HepG2 (cell line): ENCODE data around the gene ANGPTL2. TPM values are rescaled to one million over a fixed set of nuclear protein-coding genes. Genes with fewer than 3 reads are reported as not detected.
A peak's percentile ranks its signal among the peaks of the same experiment; 100 is the strongest.

Experiments used
- AHR ChIP-seq: IDR thresholded peaks from 2 replicates; pipeline ENCODE4 v1.6.1; 2018; ENCODE audit warnings: missing genetic modification reagents, missing compliant biosample characterization
- ATF7-NPFF ChIP-seq: sonication (generic); formaldehyde crosslinking; IDR thresholded peaks from 2 replicates; pipeline ENCODE4 v1.8.1; 2023; ENCODE audit warnings: mild to moderate bottlenecking, low read depth, missing genetic modification reagents, moderate library complexity
- GATAD2A ChIP-seq: IDR thresholded peaks from 2 replicates; pipeline ENCODE4 v1.6.1; 2016
- KLF13 ChIP-seq: sonication (generic); formaldehyde crosslinking; IDR thresholded peaks from 2 replicates; pipeline ENCODE4 v1.4.0; 2020; ENCODE audit warnings: mild to moderate bottlenecking, missing genetic modification reagents
- MIER3 ChIP-seq: IDR thresholded peaks from 2 replicates; pipeline ENCODE4 v1.6.1; 2016; ENCODE audit warnings: missing compliant biosample characterization, borderline replicate concordance
- NR1H2 ChIP-seq: sonication (generic); formaldehyde crosslinking; IDR thresholded peaks from 2 replicates; pipeline ENCODE4 v1.8.1; 2022; ENCODE audit warnings: low read depth, missing genetic modification reagents, borderline replicate concordance
- PHF8 ChIP-seq: sonication (generic); formaldehyde crosslinking; IDR thresholded peaks from 2 replicates; pipeline ENCODE4 v1.5.0; 2020; ENCODE audit warnings: missing genetic modification reagents
- RARA ChIP-seq: IDR thresholded peaks from 2 replicates; pipeline ENCODE4 v1.6.1; 2016; ENCODE audit warnings: missing genetic modification reagents, missing compliant biosample characterization
- RFXAP ChIP-seq: sonication (generic); formaldehyde crosslinking; IDR thresholded peaks from 2 replicates; pipeline ENCODE4 v1.4.0; 2020; ENCODE audit warnings: missing genetic modification reagents, borderline replicate concordance
- ZNF138 ChIP-seq: sonication (generic); formaldehyde crosslinking; IDR thresholded peaks from 2 replicates; pipeline ENCODE4 v1.5.0; 2020; ENCODE audit warnings: mild to moderate bottlenecking, low read depth, missing genetic modification reagents
- ZNF576 ChIP-seq: sonication (generic); formaldehyde crosslinking; IDR thresholded peaks from 2 replicates; pipeline ENCODE4 v1.4.0; 2020; ENCODE audit warnings: mild to moderate bottlenecking, missing genetic modification reagents
- ZNF629 ChIP-seq: sonication (generic); formaldehyde crosslinking; conservative IDR thresholded peaks from 2 replicates; pipeline ENCODE4 v1.5.0; 2020; ENCODE audit warnings: missing genetic modification reagents
- polyA plus RNA-seq, 8 experiments: library from polyadenylated mRNA; depleted of rRNA in 3 of 8; stranded (reverse) in 7 of 8; unstranded in 1 of 8; fragments of >200 nt; fragmentation: Illumina TruSeq in 4 of 8; extraction: Trizol in 4 of 8; gene quantifications; 2 replicates each; pipeline versions ENCODE4 v1.2.1 to v1.2.3, GENCODE V29; 2011 to 2016; ENCODE audit warnings: low read depth in 4 of 8, missing spikeins in 1 of 8, mixed read lengths in 1 of 8; ENCODE audit not compliant: insufficient read depth in 1 of 8
- total RNA-seq, 5 experiments: library from RNA; depleted of rRNA; stranded (reverse); fragments of >200 nt; fragmentation: Illumina TruSeq; extraction: Trizol; gene quantifications; 2 replicates each; pipeline ENCODE4 v1.2.3, GENCODE V29; 2016; ENCODE audit warnings: low read depth in 1 of 5
- TF ChIP-seq, protein P1 (sequence below): sonication (generic); formaldehyde crosslinking; IDR thresholded peaks from 2 replicates; pipeline ENCODE4 v1.4.0; 2020; ENCODE audit warnings: missing genetic modification reagents, mild to moderate bottlenecking, borderline replicate concordance
- TF ChIP-seq, protein P2 (sequence below): sonication (generic); formaldehyde crosslinking; IDR thresholded peaks from 2 replicates; pipeline ENCODE4 v1.8.1; 2023; ENCODE audit warnings: missing genetic modification reagents, inconsistent platforms, borderline replicate concordance
- TF ChIP-seq, protein P3 (sequence below): sonication (generic); formaldehyde crosslinking; IDR thresholded peaks from 2 replicates; pipeline ENCODE4 v1.9.0; 2021; ENCODE audit warnings: missing genetic modification reagents, borderline replicate concordance
- TF ChIP-seq, protein P4 (sequence below): sonication (generic); formaldehyde crosslinking; IDR thresholded peaks from 2 replicates; pipeline ENCODE4 v1.4.0; 2020; ENCODE audit warnings: missing genetic modification reagents
- TF ChIP-seq, protein P5 (sequence below): IDR thresholded peaks from 2 replicates; pipeline ENCODE4 v1.6.1; 2016; ENCODE audit warnings: low read depth, missing genetic modification reagents, missing compliant biosample characterization

Gene ANGPTL2
- total and polyA plus RNA-seq, 2 of the 13 experiments (the other 11 are each of a cell fraction or from before 2014, with no cell fraction given): 0.91 to 21.0 TPM

DNA sequence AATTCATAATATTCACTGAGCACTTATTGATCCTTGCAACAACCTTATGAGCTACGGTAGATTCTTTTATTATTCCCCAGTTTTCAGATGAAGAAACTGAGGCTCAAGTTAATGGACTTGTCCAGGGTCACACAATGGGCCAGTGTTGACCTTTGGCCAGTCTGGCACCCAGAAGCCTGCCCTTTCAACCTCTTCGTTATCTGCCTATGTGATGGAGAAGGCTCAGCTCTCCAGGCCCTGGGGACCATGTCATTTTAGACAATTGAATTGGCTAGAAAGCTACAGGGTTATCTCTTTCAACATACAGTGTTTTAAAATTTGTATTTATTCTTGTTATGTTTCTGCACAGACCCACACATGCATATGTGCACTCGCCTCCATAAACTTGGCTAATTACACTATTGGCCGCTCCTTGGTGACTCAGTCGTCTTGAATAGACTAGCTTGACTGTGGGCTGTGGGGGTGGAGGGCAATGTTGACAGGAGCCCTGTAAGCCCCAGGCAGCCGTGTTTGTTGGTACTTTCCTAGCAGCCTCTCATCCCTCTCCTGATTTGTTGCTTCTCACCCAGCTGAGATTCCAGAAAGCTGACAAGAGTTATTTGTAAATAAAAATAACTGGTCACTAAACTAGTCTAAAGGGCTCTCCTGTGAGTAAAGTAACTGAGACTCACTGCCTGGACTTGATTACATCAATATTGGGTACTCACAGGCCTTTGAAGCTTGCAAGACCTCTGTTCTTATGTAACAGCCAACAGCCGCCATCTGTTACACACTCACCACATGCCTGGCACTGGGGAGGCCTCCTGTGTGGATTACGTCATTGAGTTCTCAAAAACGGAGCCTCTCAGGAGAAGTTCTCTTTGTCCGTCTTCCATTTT lies 8.5 kb upstream of the ANGPTL2 start (continued):
- TF ChIP-seq ZNF576 (CRISPR knock-in tag) (no peak), GATAD2A (CRISPR knock-in tag) (peak; percentile 12; the same call in 1 of the 2 replicates), RFXAP (CRISPR knock-in tag) (no peak), PHF8 (CRISPR knock-in tag) (no peak), AHR (CRISPR knock-in tag) (no peak), NR1H2 (CRISPR knock-in tag) (no peak), ZNF629 (0 out of 2 replicates have a peak, but pooled peaks have one; percentile 7), ZNF138 (CRISPR knock-in tag) (no peak), KLF13 (CRISPR knock-in tag) (no peak), RARA (peak; percentile 64; the same call in 1 of the 2 replicates), MIER3 (CRISPR knock-in tag) (no peak), ATF7-NPFF (CRISPR knock-in tag) (no peak)
- TF ChIP-seq, protein P1, sequence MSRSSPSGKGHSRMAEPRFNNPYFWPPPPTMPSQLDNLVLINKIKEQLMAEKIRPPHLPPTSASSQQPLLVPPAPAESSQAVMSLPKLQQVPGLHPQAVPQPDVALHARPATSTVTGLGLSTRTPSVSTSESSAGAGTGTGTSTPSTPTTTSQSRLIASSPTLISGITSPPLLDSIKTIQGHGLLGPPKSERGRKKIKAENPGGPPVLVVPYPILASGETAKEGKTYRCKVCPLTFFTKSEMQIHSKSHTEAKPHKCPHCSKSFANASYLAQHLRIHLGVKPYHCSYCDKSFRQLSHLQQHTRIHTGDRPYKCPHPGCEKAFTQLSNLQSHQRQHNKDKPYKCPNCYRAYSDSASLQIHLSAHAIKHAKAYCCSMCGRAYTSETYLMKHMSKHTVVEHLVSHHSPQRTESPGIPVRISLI (CRISPR knock-in tag): no peak
- TF ChIP-seq, protein P2, sequence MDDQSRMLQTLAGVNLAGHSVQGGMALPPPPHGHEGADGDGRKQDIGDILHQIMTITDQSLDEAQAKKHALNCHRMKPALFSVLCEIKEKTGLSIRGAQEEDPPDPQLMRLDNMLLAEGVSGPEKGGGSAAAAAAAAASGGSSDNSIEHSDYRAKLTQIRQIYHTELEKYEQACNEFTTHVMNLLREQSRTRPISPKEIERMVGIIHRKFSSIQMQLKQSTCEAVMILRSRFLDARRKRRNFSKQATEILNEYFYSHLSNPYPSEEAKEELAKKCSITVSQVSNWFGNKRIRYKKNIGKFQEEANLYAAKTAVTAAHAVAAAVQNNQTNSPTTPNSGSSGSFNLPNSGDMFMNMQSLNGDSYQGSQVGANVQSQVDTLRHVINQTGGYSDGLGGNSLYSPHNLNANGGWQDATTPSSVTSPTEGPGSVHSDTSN: no peak
- TF ChIP-seq, protein P3, sequence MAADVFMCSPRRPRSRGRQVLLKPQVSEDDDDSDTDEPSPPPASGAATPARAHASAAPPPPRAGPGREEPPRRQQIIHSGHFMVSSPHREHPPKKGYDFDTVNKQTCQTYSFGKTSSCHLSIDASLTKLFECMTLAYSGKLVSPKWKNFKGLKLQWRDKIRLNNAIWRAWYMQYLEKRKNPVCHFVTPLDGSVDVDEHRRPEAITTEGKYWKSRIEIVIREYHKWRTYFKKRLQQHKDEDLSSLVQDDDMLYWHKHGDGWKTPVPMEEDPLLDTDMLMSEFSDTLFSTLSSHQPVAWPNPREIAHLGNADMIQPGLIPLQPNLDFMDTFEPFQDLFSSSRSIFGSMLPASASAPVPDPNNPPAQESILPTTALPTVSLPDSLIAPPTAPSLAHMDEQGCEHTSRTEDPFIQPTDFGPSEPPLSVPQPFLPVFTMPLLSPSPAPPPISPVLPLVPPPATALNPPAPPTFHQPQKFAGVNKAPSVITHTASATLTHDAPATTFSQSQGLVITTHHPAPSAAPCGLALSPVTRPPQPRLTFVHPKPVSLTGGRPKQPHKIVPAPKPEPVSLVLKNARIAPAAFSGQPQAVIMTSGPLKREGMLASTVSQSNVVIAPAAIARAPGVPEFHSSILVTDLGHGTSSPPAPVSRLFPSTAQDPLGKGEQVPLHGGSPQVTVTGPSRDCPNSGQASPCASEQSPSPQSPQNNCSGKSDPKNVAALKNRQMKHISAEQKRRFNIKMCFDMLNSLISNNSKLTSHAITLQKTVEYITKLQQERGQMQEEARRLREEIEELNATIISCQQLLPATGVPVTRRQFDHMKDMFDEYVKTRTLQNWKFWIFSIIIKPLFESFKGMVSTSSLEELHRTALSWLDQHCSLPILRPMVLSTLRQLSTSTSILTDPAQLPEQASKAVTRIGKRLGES (CRISPR knock-in tag): no peak
- TF ChIP-seq, protein P4, sequence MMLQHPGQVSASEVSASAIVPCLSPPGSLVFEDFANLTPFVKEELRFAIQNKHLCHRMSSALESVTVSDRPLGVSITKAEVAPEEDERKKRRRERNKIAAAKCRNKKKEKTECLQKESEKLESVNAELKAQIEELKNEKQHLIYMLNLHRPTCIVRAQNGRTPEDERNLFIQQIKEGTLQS: no peak
- TF ChIP-seq, protein P5, sequence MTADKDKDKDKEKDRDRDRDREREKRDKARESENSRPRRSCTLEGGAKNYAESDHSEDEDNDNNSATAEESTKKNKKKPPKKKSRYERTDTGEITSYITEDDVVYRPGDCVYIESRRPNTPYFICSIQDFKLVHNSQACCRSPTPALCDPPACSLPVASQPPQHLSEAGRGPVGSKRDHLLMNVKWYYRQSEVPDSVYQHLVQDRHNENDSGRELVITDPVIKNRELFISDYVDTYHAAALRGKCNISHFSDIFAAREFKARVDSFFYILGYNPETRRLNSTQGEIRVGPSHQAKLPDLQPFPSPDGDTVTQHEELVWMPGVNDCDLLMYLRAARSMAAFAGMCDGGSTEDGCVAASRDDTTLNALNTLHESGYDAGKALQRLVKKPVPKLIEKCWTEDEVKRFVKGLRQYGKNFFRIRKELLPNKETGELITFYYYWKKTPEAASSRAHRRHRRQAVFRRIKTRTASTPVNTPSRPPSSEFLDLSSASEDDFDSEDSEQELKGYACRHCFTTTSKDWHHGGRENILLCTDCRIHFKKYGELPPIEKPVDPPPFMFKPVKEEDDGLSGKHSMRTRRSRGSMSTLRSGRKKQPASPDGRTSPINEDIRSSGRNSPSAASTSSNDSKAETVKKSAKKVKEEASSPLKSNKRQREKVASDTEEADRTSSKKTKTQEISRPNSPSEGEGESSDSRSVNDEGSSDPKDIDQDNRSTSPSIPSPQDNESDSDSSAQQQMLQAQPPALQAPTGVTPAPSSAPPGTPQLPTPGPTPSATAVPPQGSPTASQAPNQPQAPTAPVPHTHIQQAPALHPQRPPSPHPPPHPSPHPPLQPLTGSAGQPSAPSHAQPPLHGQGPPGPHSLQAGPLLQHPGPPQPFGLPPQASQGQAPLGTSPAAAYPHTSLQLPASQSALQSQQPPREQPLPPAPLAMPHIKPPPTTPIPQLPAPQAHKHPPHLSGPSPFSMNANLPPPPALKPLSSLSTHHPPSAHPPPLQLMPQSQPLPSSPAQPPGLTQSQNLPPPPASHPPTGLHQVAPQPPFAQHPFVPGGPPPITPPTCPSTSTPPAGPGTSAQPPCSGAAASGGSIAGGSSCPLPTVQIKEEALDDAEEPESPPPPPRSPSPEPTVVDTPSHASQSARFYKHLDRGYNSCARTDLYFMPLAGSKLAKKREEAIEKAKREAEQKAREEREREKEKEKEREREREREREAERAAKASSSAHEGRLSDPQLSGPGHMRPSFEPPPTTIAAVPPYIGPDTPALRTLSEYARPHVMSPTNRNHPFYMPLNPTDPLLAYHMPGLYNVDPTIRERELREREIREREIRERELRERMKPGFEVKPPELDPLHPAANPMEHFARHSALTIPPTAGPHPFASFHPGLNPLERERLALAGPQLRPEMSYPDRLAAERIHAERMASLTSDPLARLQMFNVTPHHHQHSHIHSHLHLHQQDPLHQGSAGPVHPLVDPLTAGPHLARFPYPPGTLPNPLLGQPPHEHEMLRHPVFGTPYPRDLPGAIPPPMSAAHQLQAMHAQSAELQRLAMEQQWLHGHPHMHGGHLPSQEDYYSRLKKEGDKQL (CRISPR knock-in tag): no peak
